ENCODE measurements around the gene SOX9. TPM values are rescaled to one million over a fixed set of nuclear protein-coding genes. Genes with fewer than 3 reads are reported as not detected.

The SOX9 gene
- total RNA-seq, result not detected

DNA sequence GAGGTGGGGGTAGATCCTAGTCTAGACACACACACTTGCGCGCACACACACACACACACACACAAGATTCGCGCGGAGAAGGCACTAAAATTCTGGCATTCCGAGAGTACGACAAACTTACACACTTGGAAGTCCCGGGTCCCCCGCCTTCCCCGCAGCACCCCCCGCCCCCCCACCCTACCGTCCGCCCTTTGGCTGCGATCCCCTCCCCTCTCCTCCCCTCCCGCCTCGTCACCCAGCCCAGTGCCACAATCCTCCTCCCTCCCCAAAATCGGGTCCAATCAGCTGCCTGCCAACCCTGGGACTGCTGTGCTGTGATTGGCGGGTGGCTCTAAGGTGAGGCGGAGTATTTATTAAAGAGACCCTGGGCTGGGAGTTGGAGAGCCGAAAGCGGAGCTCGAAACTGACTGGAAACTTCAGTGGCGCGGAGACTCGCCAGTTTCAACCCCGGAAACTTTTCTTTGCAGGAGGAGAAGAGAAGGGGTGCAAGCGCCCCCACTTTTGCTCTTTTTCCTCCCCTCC lies at the start of gene SOX9:
Gene SOX9, plus strand, starts transcription at position 379 of the 522 bp plus-strand sequence. CDS start 372 bp downstream, outside the sequence.
- Mint-ChIP-seq H3K9me3 (no peaks in the 10 kb centered on the region), H3K4me3 (peak within 1 kb of the TSS; percentile 12), H3K27me3 (peaks cover 59% of the 10 kb centered on the region), H3K4me1 (peaks cover 4% of the 10 kb centered on the region), H3K36me3 (ENCODE audit: low read depth) (no peaks in the 10 kb centered on the region), H3K27ac (no peak within 1 kb of the TSS)
- no peak for ATAC-seq (replicated peaks)

- no peak for ATAC-seq (replicated peaks)
- Mint-ChIP-seq H3K4me3 (no peak overlapping the region), H3K9me3 (peaks cover under 1% of the 10 kb centered on the region), H3K4me1 (no peaks in the 10 kb centered on the region), H3K27ac (no peak overlapping the region), H3K27me3 (peaks cover 6% of the 10 kb centered on the region), H3K36me3 (ENCODE audit: low read depth) (no peaks in the 10 kb centered on the region)
Observed at GRCh38 chr17:72071330-72071729, 49.5 kb upstream of the SOX9 start.

GRCh38 chr17:72075995-72076677 lies 44.7 kb upstream of the SOX9 start:
- no peak overlapping the region for H3K4me3 Mint-ChIP-seq
- peaks cover 6% of the 10 kb centered on the region for H3K27me3 Mint-ChIP-seq
- no peak for ATAC-seq (replicated peaks)
- no peaks in the 10 kb centered on the region for H3K36me3 Mint-ChIP-seq (ENCODE audit: low read depth)
- peaks cover 3% of the 10 kb centered on the region for H3K9me3 Mint-ChIP-seq
- H3K4me1 Mint-ChIP-seq, result no peaks in the 10 kb centered on the region
- no peak overlapping the region for H3K27ac Mint-ChIP-seq

DNA sequence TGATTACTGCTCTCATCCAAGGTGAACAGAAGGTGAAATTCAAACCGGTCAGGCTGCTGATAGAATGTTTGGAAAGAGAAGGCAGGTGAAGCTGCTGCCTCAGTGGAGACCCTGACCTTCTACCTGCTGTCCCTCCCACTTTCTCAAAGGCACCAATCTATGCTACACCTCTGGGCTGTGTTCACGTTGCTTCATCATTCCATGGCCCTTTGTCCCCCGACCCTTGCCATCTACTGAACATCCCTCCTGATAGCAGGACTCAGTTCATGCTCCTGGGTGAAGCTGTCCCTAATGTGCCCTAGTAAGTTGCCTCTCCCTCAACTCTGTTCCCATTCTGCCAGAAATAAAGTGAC lies 44.2 kb upstream of the SOX9 start:
- peaks cover 3% of the 10 kb centered on the region for H3K9me3 Mint-ChIP-seq
- no peak overlapping the region for H3K27ac Mint-ChIP-seq
- ATAC-seq (replicated peaks), result no peak
- H3K27me3 Mint-ChIP-seq, result peaks cover 4% of the 10 kb centered on the region
- no peaks in the 10 kb centered on the region for H3K4me1 Mint-ChIP-seq
- H3K4me3 Mint-ChIP-seq, result no peak overlapping the region
- H3K36me3 Mint-ChIP-seq (ENCODE audit: low read depth), result no peaks in the 10 kb centered on the region

DNA sequence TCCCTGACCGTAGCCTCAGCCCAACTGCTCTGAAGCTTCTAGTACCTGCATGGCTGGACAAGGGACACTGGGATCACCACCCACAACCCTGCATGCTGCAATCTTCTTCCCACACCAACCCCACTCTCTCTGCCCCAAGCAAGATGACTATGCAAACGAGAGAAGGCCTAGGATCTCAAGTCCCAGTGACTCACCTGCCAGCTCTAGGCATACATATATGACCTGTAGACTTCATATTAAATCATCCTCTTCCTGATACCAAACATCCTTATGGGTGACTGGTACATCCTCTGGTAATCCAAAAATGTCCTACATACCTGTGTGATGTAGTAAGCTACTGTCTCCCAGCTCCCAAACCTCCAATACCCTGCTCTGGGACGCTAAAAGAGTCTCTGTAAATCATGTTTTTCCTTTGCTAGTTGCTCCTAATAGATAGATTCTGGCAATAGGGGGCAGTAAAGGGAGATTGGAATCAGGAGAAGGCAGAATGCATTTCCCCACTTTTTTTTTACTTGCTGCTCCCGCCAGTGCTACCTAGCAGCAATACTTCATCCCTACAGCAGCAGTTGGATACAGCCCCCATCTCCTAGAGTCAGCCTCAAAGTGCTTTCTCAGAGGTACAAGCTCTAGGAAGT lies 43.4 kb upstream of the SOX9 start:
- Mint-ChIP-seq H3K4me1 (no peaks in the 10 kb centered on the region), H3K36me3 (ENCODE audit: low read depth) (no peaks in the 10 kb centered on the region), H3K27me3 (peaks cover 3% of the 10 kb centered on the region), H3K9me3 (peaks cover 3% of the 10 kb centered on the region), H3K27ac (no peak overlapping the region), H3K4me3 (no peak overlapping the region)
- ATAC-seq (replicated peaks), result no peak

- no peaks in the 10 kb centered on the region for H3K27me3 Mint-ChIP-seq
- no peak overlapping the region for H3K4me3 Mint-ChIP-seq
- ATAC-seq (replicated peaks), result no peak
Observed at GRCh38 chr17:72079700-72080099, 41.1 kb upstream of the SOX9 start.

DNA sequence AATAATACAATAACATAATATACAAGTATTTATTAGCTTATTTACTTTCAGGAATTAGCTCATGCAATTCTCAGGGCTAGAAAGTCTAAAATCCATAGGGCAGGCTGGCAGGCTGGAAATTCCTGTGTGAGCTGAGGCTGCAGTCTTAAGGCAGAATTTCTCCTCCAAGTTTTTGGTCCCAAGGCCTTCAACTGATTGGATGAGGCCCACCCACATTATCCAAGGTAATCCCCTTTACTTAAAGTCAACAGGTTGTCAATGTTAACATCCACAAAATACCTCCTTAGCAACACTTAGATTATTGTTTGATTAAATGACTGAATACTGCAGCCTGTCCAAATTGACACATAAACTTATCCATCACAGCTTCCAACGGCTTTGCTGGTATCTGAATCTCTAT lies 32.9 kb upstream of the SOX9 start:
- Mint-ChIP-seq H3K27ac (no peak overlapping the region), H3K9me3 (no peaks in the 10 kb centered on the region), H3K4me1 (no peaks in the 10 kb centered on the region)

More at GRCh38 chr17:72079700-72080099, 41.1 kb upstream of the SOX9 start:
- Mint-ChIP-seq H3K4me1 (no peaks in the 10 kb centered on the region), H3K36me3 (ENCODE audit: low read depth) (no peaks in the 10 kb centered on the region), H3K9me3 (peaks cover 3% of the 10 kb centered on the region), H3K27ac (no peak overlapping the region)

DNA sequence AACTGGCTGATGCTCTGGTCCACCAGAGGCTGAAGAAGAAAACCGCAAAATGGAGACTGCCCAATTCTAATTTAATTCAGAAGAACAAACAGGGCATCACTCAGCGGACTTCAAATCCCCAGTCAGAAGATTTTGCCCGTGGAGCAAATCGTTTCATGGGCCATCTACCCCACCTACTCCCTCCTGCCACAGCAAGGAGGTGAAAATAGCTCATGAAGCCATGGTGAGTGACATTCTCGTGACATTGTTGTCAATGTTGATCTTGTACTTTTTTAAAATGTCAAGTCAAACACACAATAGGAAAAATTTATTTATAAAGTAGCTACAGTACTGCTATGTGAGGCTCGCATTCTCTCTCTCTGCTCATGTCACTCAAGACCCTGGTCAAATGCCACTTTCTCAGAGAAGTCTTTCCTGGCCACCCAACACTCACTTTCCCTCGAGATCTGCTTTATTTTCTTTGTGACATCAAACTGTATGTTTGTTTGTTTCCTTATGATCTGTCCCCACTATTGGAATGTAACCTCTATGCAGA lies 31.3 kb upstream of the SOX9 start:
- Mint-ChIP-seq H3K36me3 (ENCODE audit: low read depth) (no peaks in the 10 kb centered on the region), H3K9me3 (no peaks in the 10 kb centered on the region), H3K4me1 (no peaks in the 10 kb centered on the region), H3K27me3 (peaks cover 7% of the 10 kb centered on the region), H3K4me3 (no peak overlapping the region), H3K27ac (no peak overlapping the region)
- ATAC-seq (replicated peaks), result no peak

More for the DNA sequence above, 32.9 kb upstream of the SOX9 start:
- Mint-ChIP-seq H3K4me3 (no peak overlapping the region), H3K27me3 (peaks cover 7% of the 10 kb centered on the region), H3K36me3 (ENCODE audit: low read depth) (no peaks in the 10 kb centered on the region)
- ATAC-seq (replicated peaks), result no peak

DNA sequence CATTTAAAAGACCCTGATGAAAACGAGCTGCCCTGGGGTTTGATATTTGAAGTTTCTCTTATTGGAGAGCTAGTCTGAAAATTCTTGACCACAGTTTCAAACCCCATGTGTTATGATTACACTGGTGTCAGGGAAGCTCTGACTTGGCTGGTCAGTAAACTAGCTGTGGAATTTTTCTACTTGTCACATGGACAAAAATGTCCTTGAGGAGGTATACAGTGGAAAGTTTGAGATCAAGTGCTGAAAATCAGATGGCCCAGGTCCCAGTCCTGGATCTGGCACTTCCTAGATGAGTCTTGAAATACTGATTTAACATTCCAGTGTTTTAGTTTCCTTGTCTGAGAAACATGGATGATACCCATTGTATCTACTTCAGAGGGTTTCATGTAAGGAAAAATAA lies 30.7 kb upstream of the SOX9 start:
- no peaks in the 10 kb centered on the region for H3K9me3 Mint-ChIP-seq
- no peaks in the 10 kb centered on the region for H3K4me1 Mint-ChIP-seq
- ATAC-seq (replicated peaks), result no peak

DNA sequence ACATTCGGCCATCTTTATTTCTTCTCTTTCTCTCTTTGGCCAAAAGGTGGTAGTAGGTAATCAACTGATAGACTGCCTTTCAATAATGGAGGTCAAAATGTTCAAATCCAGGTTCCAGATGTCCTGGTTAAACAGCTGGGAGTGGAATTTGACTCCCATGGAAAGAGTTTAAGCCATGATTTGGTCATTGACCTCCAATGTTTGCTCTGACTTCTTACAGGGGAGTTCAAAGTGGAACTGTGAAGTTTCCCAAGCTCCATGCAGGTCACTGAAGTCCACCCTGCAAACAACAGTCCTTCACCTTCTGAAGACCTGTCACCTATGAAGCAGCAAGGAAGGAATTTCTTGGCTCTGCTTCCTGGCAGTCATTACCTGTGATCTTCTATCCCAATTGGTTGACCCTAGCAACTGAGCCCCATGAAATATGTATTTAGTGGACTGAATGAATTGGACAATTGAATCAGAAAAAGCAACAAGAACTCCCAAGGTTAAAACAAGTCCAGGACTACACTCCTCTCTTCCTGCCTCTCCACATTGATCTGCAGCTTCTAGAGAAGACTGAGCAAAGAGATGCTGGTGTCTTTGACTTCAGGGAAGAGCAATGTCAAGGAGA lies 28.0 kb upstream of the SOX9 start:
- Mint-ChIP-seq H3K27ac (no peak overlapping the region), H3K4me3 (no peak overlapping the region), H3K27me3 (peaks cover 10% of the 10 kb centered on the region), H3K4me1 (no peaks in the 10 kb centered on the region), H3K9me3 (no peaks in the 10 kb centered on the region), H3K36me3 (ENCODE audit: low read depth) (no peaks in the 10 kb centered on the region)
- no peak for ATAC-seq (replicated peaks)

More for the DNA sequence above, 30.7 kb upstream of the SOX9 start:
- Mint-ChIP-seq H3K36me3 (ENCODE audit: low read depth) (no peaks in the 10 kb centered on the region), H3K27ac (no peak overlapping the region), H3K27me3 (peaks cover 7% of the 10 kb centered on the region), H3K4me3 (no peak overlapping the region)

- Mint-ChIP-seq H3K36me3 (ENCODE audit: low read depth) (no peaks in the 10 kb centered on the region), H3K27me3 (peaks cover 17% of the 10 kb centered on the region), H3K9me3 (no peaks in the 10 kb centered on the region), H3K4me1 (no peaks in the 10 kb centered on the region), H3K27ac (no peak overlapping the region), H3K4me3 (no peak overlapping the region)
- ATAC-seq (replicated peaks), result no peak
Observed at GRCh38 chr17:72093707-72094106, 27.1 kb upstream of the SOX9 start.

- H3K36me3 Mint-ChIP-seq (ENCODE audit: low read depth), result no peaks in the 10 kb centered on the region
- peaks cover 13% of the 10 kb centered on the region for H3K27me3 Mint-ChIP-seq
- no peak overlapping the region for H3K27ac Mint-ChIP-seq
- ATAC-seq (replicated peaks), result no peak
- H3K4me1 Mint-ChIP-seq, result no peaks in the 10 kb centered on the region
- H3K4me3 Mint-ChIP-seq, result no peak overlapping the region
- no peaks in the 10 kb centered on the region for H3K9me3 Mint-ChIP-seq
Observed at GRCh38 chr17:72095316-72095715, 25.5 kb upstream of the SOX9 start.

DNA sequence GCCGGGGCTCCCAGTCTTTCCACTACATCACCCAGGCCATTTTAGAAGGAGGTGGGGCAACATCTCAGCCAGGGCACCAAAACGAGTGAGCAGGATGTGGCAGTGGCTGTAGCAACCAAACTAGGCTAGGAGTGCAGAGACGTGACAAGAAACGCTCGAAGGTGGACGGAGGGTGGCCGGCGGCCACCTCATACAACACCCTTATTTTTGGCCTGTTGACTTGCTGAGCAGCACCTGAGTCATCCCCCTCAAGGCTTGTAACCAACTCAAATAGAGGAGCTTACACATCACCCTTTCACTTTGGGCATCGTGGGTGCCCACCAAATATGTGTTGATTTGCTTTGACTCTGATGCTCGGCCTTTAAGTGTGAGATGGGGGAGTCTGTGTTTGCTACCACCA lies 23.7 kb upstream of the SOX9 start:
- H3K27me3 Mint-ChIP-seq, result peaks cover 11% of the 10 kb centered on the region
- H3K4me3 Mint-ChIP-seq, result no peak overlapping the region
- no peak for ATAC-seq (replicated peaks)
- H3K9me3 Mint-ChIP-seq, result no peaks in the 10 kb centered on the region
- no peak overlapping the region for H3K27ac Mint-ChIP-seq
- no peaks in the 10 kb centered on the region for H3K36me3 Mint-ChIP-seq (ENCODE audit: low read depth)
- H3K4me1 Mint-ChIP-seq, result no peaks in the 10 kb centered on the region

- Mint-ChIP-seq H3K27ac (no peak overlapping the region), H3K36me3 (ENCODE audit: low read depth) (no peaks in the 10 kb centered on the region), H3K27me3 (peaks cover 24% of the 10 kb centered on the region), H3K4me1 (no peaks in the 10 kb centered on the region), H3K9me3 (peaks cover 4% of the 10 kb centered on the region), H3K4me3 (no peak overlapping the region)
- ATAC-seq (replicated peaks), result no peak
Observed at GRCh38 chr17:72099919-72100318, 20.9 kb upstream of the SOX9 start.

- Mint-ChIP-seq H3K9me3 (peaks cover 4% of the 10 kb centered on the region), H3K36me3 (ENCODE audit: low read depth) (no peaks in the 10 kb centered on the region), H3K4me1 (no peaks in the 10 kb centered on the region), H3K4me3 (no peak overlapping the region), H3K27me3 (peaks cover 24% of the 10 kb centered on the region), H3K27ac (no peak overlapping the region)
- no peak for ATAC-seq (replicated peaks)
Observed at GRCh38 chr17:72100470-72100869, 20.4 kb upstream of the SOX9 start.
